CD14-positive monocyte (primary cell): ENCODE results near the gene SHROOM3. TPM values are rescaled to one million over a fixed set of nuclear protein-coding genes. Genes with fewer than 3 reads are reported as not detected.

Experiments used
- DNase-seq, 3 donors: peaks; one replicate each; pipeline ENCODE4 v3.0.0-alpha.2; 2011 to 2022
- H2AFZ ChIP-seq: 2 replicates; pipeline ENCODE4 v1.6.0; 2012; ENCODE audit warnings: mild to moderate bottlenecking, low read depth, low read length, inconsistent platforms; ENCODE audit not compliant: insufficient read depth, poor library complexity, severe bottlenecking
- H3K27ac ChIP-seq, 2 donors: 1 replicate in 1 of 2; 2 replicates in 1 of 2; pipeline ENCODE4 v1.5.1; 2012 to 2013; ENCODE audit warnings: low read length in 2 of 2, control low read depth in 1 of 2, inconsistent platforms in 1 of 2, low read depth in 1 of 2, mild to moderate bottlenecking in 1 of 2
- H3K27me3 ChIP-seq, 2 donors: one replicate each; pipeline versions ENCODE4 v1.6.0 to v1.6.1; 2011 to 2013; ENCODE audit warnings: low read length in 2 of 2; ENCODE audit not compliant: control insufficient read depth in 2 of 2, insufficient read depth in 2 of 2
- H3K36me3 ChIP-seq, 2 donors: replicated peaks in 1 of 2; 1 replicate in 1 of 2; 2 replicates in 1 of 2; pipeline versions ENCODE4 v1.5.1 to v1.6.1; 2012 to 2013; ENCODE audit warnings: low read length in 2 of 2, control low read depth in 1 of 2, inconsistent platforms in 1 of 2, mild to moderate bottlenecking in 1 of 2; ENCODE audit not compliant: insufficient read depth in 2 of 2, control insufficient read depth in 1 of 2
- H3K4me1 ChIP-seq, 2 donors: 1 replicate in 1 of 2; 2 replicates in 1 of 2; pipeline versions ENCODE4 v1.5.1 to v1.6.1; 2012 to 2013; ENCODE audit warnings: low read length in 2 of 2, control low read depth in 1 of 2, inconsistent platforms in 1 of 2, mild to moderate bottlenecking in 1 of 2, moderate library complexity in 1 of 2; ENCODE audit not compliant: insufficient read depth in 2 of 2, control insufficient read depth in 1 of 2
- H3K4me2 ChIP-seq: replicated peaks from 2 replicates; pipeline ENCODE3; 2012; ENCODE audit warnings: low read length, moderate library complexity, mild to moderate bottlenecking; ENCODE audit not compliant: poor library complexity, severe bottlenecking; ENCODE audit errors: extremely low read depth
- H3K4me3 ChIP-seq, 3 experiments: fragments of 200-600 bp in 1 of 3; sonication (generic) in 1 of 3; replicated peaks in 1 of 3; 1 replicate in 2 of 3; 2 replicates in 1 of 3; pipeline ENCODE4 v1.5.1; 2011 to 2013; ENCODE audit warnings: low read length in 3 of 3, mild to moderate bottlenecking in 3 of 3, control low read depth in 2 of 3, low read depth in 2 of 3, inconsistent platforms in 1 of 3, moderate library complexity in 1 of 3
- H3K79me2 ChIP-seq: 2 replicates; pipeline ENCODE4 v1.6.0; 2012; ENCODE audit warnings: mild to moderate bottlenecking, control low read depth, inconsistent platforms, low read length, moderate library complexity; ENCODE audit not compliant: insufficient read depth
- H3K9ac ChIP-seq: 2 replicates; pipeline ENCODE4 v1.6.0; 2017; ENCODE audit warnings: low read length, mild to moderate bottlenecking; ENCODE audit not compliant: insufficient read depth, poor library complexity, severe bottlenecking
- H3K9me3 ChIP-seq, 2 donors: replicated peaks in 1 of 2; 1 replicate in 1 of 2; 2 replicates in 1 of 2; pipeline versions ENCODE4 v1.5.1 to v1.6.1; 2012 to 2013; ENCODE audit warnings: low read length in 2 of 2, control low read depth in 1 of 2; ENCODE audit not compliant: control insufficient read depth in 1 of 2, insufficient read depth in 1 of 2
- H4K20me1 ChIP-seq: 2 replicates; pipeline ENCODE4 v1.6.0; 2012; ENCODE audit warnings: mild to moderate bottlenecking, low read length, control low read depth, moderate library complexity; ENCODE audit not compliant: insufficient read depth
- H3K27ac Mint-ChIP-seq, 7 donors: one replicate each; pipeline ENCODE4 v1.8.0; 2020; ENCODE audit warnings: mild to moderate bottlenecking in 7 of 7, mixed read lengths in 7 of 7, moderate library complexity in 6 of 7, inconsistent platforms in 2 of 7
- H3K27me3 Mint-ChIP-seq, 3 donors: one replicate each; pipeline ENCODE4 v1.8.0; 2021 to 2022; ENCODE audit warnings: low read depth in 3 of 3, mild to moderate bottlenecking in 3 of 3, mixed read lengths in 3 of 3, moderate library complexity in 3 of 3, inconsistent platforms in 1 of 3
- H3K36me3 Mint-ChIP-seq, 2 donors: one replicate each; pipeline ENCODE4 v1.8.0; 2020; ENCODE audit warnings: mixed read lengths in 2 of 2, inconsistent platforms in 1 of 2, mild to moderate bottlenecking in 1 of 2
- H3K4me1 Mint-ChIP-seq: one replicate; pipeline ENCODE4 v1.8.0; 2020; ENCODE audit warnings: mild to moderate bottlenecking, mixed read lengths
- H3K4me3 Mint-ChIP-seq, 2 donors: one replicate each; pipeline ENCODE4 v1.8.0; 2020; ENCODE audit warnings: mild to moderate bottlenecking in 2 of 2, mixed read lengths in 2 of 2, moderate library complexity in 1 of 2
- H3K9me3 Mint-ChIP-seq, 7 donors: one replicate each; pipeline ENCODE4 v1.8.0; 2020 to 2022; ENCODE audit warnings: mixed read lengths in 7 of 7, mild to moderate bottlenecking in 6 of 7, moderate library complexity in 6 of 7, inconsistent platforms in 2 of 7
- CTCF ChIP-seq: fragments of 200-600 bp; IDR thresholded peaks from one replicate; pipeline ENCODE4 v1.8.0; 2022; ENCODE audit warnings: antibody characterized with exemption, mild to moderate bottlenecking
- WGBS: methylation state at CpG from one replicate; pipeline ENCODE4 v1.1.5; 2013; ENCODE audit warnings: missing lambda C conversion rate; ENCODE audit not compliant: insufficient coverage; 5-methylcytosine and 5-hydroxymethylcytosine counted together
- intact Hi-C, 2 donors: fragments of 100-400 bp; cut with micrococcal nuclease; formaldehyde crosslinking; loops; one replicate each; pipeline versions ENCODE4 v1.15.0 to v1.15.1; 2023
- polyA plus RNA-seq, 3 donors: library from polyadenylated mRNA; depleted of rRNA in 1 of 3; unstranded in 2 of 3; stranded (reverse) in 1 of 3; fragments of 300-500 nt in 2 of 3; fragments of >200 nt in 1 of 3; fragmentation: Illumina TruSeq in 2 of 3; gene quantifications; 1 replicate in 2 of 3; 2 replicates in 1 of 3; pipeline ENCODE4 v1.2.3, GENCODE V29; 2012 to 2021

SHROOM3 gene
- polyA plus RNA-seq, 3 donors, result not detected

DNA sequence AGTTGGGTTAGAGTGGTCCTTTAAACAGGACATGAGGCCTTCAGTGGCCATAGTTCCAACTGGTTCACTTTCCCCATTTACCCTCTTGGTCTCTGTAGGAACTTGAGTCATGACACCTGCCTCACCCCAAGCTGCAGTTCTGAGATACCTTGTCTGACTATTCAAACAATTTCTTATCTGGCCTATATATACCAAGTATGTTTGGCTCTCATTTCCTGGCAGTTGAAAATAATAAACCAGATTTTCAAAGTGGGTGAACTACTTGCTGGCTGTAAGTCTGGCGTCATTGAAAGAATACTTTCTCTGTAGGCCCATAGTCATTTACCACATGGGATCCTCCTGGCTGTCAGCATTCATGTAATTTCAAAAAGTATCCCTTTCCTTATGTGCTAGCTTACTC is 228.8 kb downstream of the SHROOM3 start:
- no peaks in the 10 kb centered on the region for H3K79me2 ChIP-seq
- no peaks in the 10 kb centered on the region for H3K4me1 ChIP-seq
- no peak for TF ChIP-seq CTCF
- Mint-ChIP-seq H3K27me3 (peaks cover 0 to 3% (median 0%) of the 10 kb centered on the region in 3 donors), H3K4me3 (no peak overlapping the region), H3K9me3 (peaks cover 0 to 9% (median 0%) of the 10 kb centered on the region in 7 donors), H3K4me1 (no peaks in the 10 kb centered on the region), H3K36me3 (no peaks in the 10 kb centered on the region), H3K27ac (no peak overlapping the region)
- no peak overlapping the region for H3K27ac ChIP-seq
- no peaks in the 10 kb centered on the region for H3K9me3 ChIP-seq
- no peaks in the 10 kb centered on the region for H4K20me1 ChIP-seq
- H3K27me3 ChIP-seq, result no peaks in the 10 kb centered on the region
- H3K36me3 ChIP-seq, result no peaks in the 10 kb centered on the region
- H3K4me2 ChIP-seq, result no peak overlapping the region
- no peak for DNase-seq
- WGBS, result 88% methylated on average over 1 of the region's 1 CpG
- H2AFZ ChIP-seq, result no peak overlapping the region
- H3K4me3 ChIP-seq, result no peak overlapping the region
- H3K9ac ChIP-seq, result no peak overlapping the region
- intact Hi-C loops, result no loop called here

- no peaks in the 10 kb centered on the region for H3K4me1 Mint-ChIP-seq
- DNase-seq, result no peak
- H3K27me3 Mint-ChIP-seq, result peaks cover 0 to 2% (median 0%) of the 10 kb centered on the region in 3 donors
- no peak overlapping the region for H3K27ac Mint-ChIP-seq
- Histone ChIP-seq H3K27me3 (no peaks in the 10 kb centered on the region), H3K4me1 (no peaks in the 10 kb centered on the region), H3K27ac (no peak overlapping the region), H4K20me1 (no peaks in the 10 kb centered on the region), H3K79me2 (no peaks in the 10 kb centered on the region), H3K4me2 (no peak overlapping the region), H3K9ac (no peak overlapping the region), H3K36me3 (no peaks in the 10 kb centered on the region), H3K4me3 (no peak overlapping the region), H3K9me3 (no peaks in the 10 kb centered on the region), H2AFZ (no peak overlapping the region)
- intact Hi-C loops, result no loop called here
- peaks cover 0 to 9% (median 0%) of the 10 kb centered on the region in 7 donors for H3K9me3 Mint-ChIP-seq
- no peak overlapping the region for H3K4me3 Mint-ChIP-seq
- TF ChIP-seq CTCF, result no peak
- H3K36me3 Mint-ChIP-seq, result no peaks in the 10 kb centered on the region
Measured at GRCh38 chr4:76665153-76665552, 230.1 kb downstream of the SHROOM3 start.
